Panc1 (cell line): ENCODE data around the gene PROX2. TPM values are rescaled to one million over a fixed set of nuclear protein-coding genes. Genes with fewer than 3 reads are reported as not detected.

ENCODE experiments used
- ATAC-seq: fragments of 200-7000 bp; cut with Tn5 transposase; 2 replicates; pipeline ENCODE4 v1.9.1; 2020; ENCODE audit warnings: mild to moderate bottlenecking, moderate library complexity
- BruUV-seq: library from RNA; stranded (reverse); fragments of 400-500 nt; replicated peaks from 2 replicates; lab custom pipeline; 2021; lab: Mats Ljungman, UMichigan
- CTCF ChIA-PET: fragments of 300-600 bp; sonication (Branson Sonifier 250); formaldehyde crosslinking; loops from one replicate; lab custom pipeline; 2022; ENCODE audit warnings: antibody characterized with exemption; lab: Charles Lee
- POLR2A ChIA-PET: fragments of 300-600 bp; sonication (Branson Sonifier 250); formaldehyde crosslinking; loops from one replicate; lab custom pipeline; 2022; ENCODE audit warnings: antibody characterized with exemption; lab: Charles Lee
- DNase-seq: peaks from one replicate; pipeline ENCODE4 v3.0.0-alpha.2; 2010; ENCODE audit warnings: low read depth, low spot score
- H3K27ac ChIP-seq: 2 replicates; pipeline ENCODE4 v1.5.1; 2011; ENCODE audit warnings: mild to moderate bottlenecking, low read length, inconsistent platforms
- H3K27me3 ChIP-seq: fragments of 200-500 bp; sonication (Bioruptor generic); 2 replicates; pipeline ENCODE4 v1.6.0; 2014; ENCODE audit warnings: low read length, inconsistent platforms; ENCODE audit not compliant: control insufficient read depth, insufficient read depth
- H3K36me3 ChIP-seq: fragments of 200-500 bp; sonication (Bioruptor generic); 2 replicates; pipeline ENCODE4 v1.5.1; 2014; ENCODE audit warnings: inconsistent platforms, mild to moderate bottlenecking, low read length, moderate library complexity; ENCODE audit not compliant: control insufficient read depth, insufficient read depth
- H3K4me1 ChIP-seq: 2 replicates; pipeline ENCODE4 v1.5.1; 2011; ENCODE audit warnings: inconsistent platforms, mild to moderate bottlenecking, low read length, moderate library complexity; ENCODE audit not compliant: control insufficient read depth, insufficient read depth
- H3K4me3 ChIP-seq, 2 experiments: 2 replicates each; pipeline ENCODE4 v1.5.1; 2011 to 2012; ENCODE audit warnings: low read depth in 2 of 2, low read length in 2 of 2, mild to moderate bottlenecking in 2 of 2, inconsistent platforms in 1 of 2, moderate library complexity in 1 of 2
- H3K9me3 ChIP-seq: fragments of 200-500 bp; sonication (Bioruptor generic); 2 replicates; pipeline ENCODE4 v1.5.1; 2014; ENCODE audit warnings: low read depth, mild to moderate bottlenecking, inconsistent platforms, low read length, moderate library complexity; ENCODE audit not compliant: control insufficient read depth, insufficient read depth
- POLR2AphosphoS5 ChIP-seq: IDR thresholded peaks from 2 replicates; pipeline ENCODE4 v1.6.1; 2012; ENCODE audit warnings: mild to moderate bottlenecking, low read depth, low read length, moderate library complexity
- SIN3A ChIP-seq: IDR thresholded peaks from 2 replicates; pipeline ENCODE4 v1.6.1; 2012; ENCODE audit warnings: low read depth, mild to moderate bottlenecking, low read length, moderate library complexity, borderline replicate concordance; ENCODE audit not compliant: insufficient read depth
- TCF7L2 ChIP-seq: IDR thresholded peaks from 2 replicates; pipeline ENCODE4 v1.6.1; 2011; ENCODE audit warnings: mild to moderate bottlenecking, low read depth, low read length, inconsistent platforms
- in situ Hi-C: cut with HindIII; loops from 2 replicates; pipeline ENCODE4 v1.10.0; 2016; ENCODE audit warnings: low sequenced_read_pairs, low pct_unique_long_range_greater_than_20kb
- intact Hi-C: fragments of 100-400 bp; cut with micrococcal nuclease; formaldehyde crosslinking; loops from one replicate; pipeline ENCODE4 v1.10.0; 2022; ENCODE audit not compliant: unreplicated experiment
- total RNA-seq: library from RNA; stranded (reverse); gene quantifications from one replicate; pipeline ENCODE4 v1.2.1, GENCODE V29; 2021; ENCODE audit not compliant: unreplicated experiment
- TF ChIP-seq, protein P1 (sequence below): fragments of 450-650 bp; IDR thresholded peaks from 2 replicates; pipeline ENCODE4 v1.5.1; 2017; ENCODE audit warnings: mild to moderate bottlenecking
- TF ChIP-seq, protein P2 (sequence below), 2 experiments: IDR thresholded peaks; 2 replicates each; pipeline ENCODE4 v1.6.1; 2011 to 2012; ENCODE audit warnings: low read depth in 2 of 2, control low read depth in 1 of 2, low read length in 1 of 2, mild to moderate bottlenecking in 1 of 2, moderate library complexity in 1 of 2; ENCODE audit not compliant: insufficient read depth in 1 of 2

The PROX2 gene
- total RNA-seq, 1 experiment from 2014 or later = not detected

DNA sequence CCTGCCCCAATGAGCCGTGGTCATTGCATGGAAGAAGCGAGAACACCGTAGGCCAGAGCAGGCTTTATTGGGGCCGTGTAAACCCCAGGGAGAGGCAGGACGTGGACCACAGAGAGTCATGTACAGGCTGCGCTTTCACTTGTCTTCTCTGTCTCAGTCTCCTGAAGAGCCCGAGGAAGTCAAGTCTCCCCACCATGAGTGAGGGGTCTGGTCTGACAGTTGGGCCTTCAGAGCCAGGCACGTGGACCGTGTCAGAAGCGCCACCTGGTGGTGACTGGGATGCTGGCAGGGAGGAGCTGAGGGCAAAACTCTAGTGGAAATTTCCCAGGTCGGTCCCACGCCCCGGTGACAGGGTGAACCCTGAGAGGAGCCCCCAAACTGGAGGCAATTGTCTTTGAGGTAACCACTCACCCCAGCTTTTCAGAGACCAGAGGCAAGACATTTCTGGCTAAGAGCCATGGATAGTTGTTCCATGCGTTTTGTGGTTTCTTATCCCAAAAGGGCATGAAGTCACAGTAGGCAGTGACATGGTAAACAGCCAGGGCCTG lies 29.7 kb upstream of the PROX2 start:
- DNase-seq (no peak), ATAC-seq (peak; percentile 49)
- TF ChIP-seq, protein P1, sequence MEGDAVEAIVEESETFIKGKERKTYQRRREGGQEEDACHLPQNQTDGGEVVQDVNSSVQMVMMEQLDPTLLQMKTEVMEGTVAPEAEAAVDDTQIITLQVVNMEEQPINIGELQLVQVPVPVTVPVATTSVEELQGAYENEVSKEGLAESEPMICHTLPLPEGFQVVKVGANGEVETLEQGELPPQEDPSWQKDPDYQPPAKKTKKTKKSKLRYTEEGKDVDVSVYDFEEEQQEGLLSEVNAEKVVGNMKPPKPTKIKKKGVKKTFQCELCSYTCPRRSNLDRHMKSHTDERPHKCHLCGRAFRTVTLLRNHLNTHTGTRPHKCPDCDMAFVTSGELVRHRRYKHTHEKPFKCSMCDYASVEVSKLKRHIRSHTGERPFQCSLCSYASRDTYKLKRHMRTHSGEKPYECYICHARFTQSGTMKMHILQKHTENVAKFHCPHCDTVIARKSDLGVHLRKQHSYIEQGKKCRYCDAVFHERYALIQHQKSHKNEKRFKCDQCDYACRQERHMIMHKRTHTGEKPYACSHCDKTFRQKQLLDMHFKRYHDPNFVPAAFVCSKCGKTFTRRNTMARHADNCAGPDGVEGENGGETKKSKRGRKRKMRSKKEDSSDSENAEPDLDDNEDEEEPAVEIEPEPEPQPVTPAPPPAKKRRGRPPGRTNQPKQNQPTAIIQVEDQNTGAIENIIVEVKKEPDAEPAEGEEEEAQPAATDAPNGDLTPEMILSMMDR = peak; percentile 91
- TF ChIP-seq, protein P2, sequence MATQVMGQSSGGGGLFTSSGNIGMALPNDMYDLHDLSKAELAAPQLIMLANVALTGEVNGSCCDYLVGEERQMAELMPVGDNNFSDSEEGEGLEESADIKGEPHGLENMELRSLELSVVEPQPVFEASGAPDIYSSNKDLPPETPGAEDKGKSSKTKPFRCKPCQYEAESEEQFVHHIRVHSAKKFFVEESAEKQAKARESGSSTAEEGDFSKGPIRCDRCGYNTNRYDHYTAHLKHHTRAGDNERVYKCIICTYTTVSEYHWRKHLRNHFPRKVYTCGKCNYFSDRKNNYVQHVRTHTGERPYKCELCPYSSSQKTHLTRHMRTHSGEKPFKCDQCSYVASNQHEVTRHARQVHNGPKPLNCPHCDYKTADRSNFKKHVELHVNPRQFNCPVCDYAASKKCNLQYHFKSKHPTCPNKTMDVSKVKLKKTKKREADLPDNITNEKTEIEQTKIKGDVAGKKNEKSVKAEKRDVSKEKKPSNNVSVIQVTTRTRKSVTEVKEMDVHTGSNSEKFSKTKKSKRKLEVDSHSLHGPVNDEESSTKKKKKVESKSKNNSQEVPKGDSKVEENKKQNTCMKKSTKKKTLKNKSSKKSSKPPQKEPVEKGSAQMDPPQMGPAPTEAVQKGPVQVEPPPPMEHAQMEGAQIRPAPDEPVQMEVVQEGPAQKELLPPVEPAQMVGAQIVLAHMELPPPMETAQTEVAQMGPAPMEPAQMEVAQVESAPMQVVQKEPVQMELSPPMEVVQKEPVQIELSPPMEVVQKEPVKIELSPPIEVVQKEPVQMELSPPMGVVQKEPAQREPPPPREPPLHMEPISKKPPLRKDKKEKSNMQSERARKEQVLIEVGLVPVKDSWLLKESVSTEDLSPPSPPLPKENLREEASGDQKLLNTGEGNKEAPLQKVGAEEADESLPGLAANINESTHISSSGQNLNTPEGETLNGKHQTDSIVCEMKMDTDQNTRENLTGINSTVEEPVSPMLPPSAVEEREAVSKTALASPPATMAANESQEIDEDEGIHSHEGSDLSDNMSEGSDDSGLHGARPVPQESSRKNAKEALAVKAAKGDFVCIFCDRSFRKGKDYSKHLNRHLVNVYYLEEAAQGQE (IDR thresholded peaks at IDR 0.05; ENCODE audit: insufficient read depth in 1 of 2, low read depth in 2 of 2, low read length in 1 of 2) = no peak
- Histone ChIP-seq H3K9me3 (no peaks in the 10 kb centered on the region), H3K27me3 (no peaks in the 10 kb centered on the region), H3K4me1 (no peaks in the 10 kb centered on the region), H3K27ac (no peak overlapping the region), H3K36me3 (peaks cover 3% of the 10 kb centered on the region; the same call in 1 of the 2 replicates), H3K4me3 (no peak overlapping the region)
- intact Hi-C loops (loop anchor here (2.0 kb wide), 1 partner anchor 45 kb away; no protein-coding TSS in a partner anchor), in situ Hi-C loops (no loop called here)
- ChIA-PET POLR2A (interaction anchor here (0.6 kb wide), 1 partner anchor 171 kb away, joined by 7 read pairs; no protein-coding TSS in a partner anchor), CTCF (interaction anchor here (0.5 to 2.0 kb wide), 6 partner anchors 13 to 297 kb away, joined by 3 to 13 read pairs (median 4); no protein-coding TSS in a partner anchor)
- BruUV-seq = no TSS peak

DNA sequence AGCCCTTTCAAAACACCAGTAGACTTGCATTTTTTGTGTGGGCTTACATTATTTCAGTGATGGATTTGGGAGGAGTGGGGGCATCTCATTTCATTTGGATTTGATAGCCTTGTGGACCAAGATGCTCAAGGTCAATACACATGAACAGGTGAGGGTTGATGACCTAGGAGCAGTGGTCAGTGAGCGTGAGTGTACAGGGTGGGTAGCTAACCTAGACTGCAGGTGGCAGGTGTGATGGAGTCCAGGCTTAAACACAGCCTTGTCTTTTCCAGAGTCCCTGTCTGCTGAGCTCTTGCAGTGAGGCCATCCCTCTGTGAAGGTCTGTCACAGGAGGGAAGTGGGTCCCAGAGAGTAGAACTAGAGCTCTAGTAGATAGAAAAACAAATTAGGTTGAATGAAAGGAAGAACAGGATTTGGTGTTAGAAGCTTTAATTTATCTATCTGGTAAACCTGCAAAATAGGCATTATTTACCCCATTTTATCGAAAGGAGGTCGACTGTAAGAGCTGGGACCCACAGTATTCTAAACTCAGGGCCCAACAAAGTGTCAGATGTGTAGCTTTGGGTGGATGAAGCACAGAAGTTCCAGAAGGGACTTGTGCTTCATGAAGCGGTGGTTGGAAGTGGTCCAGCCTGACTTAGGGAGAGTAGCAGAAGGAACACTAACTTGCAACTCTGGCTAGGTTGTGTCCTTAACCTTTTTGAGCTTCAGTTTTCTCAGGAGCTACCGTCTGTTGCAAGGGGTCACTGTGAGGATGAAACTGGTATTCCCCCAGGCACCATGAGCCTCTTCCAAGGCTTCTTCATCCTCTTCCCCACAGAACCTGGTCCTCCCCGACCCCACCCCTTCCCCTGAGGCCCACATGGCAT lies 28.9 kb upstream of the PROX2 start:
- in situ Hi-C loops = no loop called here
- DNase-seq (no peak), ATAC-seq (peak; percentile 23; the same call in 1 of the 2 replicates)
- H3K27me3 ChIP-seq = no peaks in the 10 kb centered on the region
- BruUV-seq = no TSS peak
- H3K27ac ChIP-seq = no peak overlapping the region
- H3K9me3 ChIP-seq = no peaks in the 10 kb centered on the region
- CTCF ChIA-PET = interaction anchor here (2.0 kb wide), 1 partner anchor 44 kb away, joined by 13 read pairs; no protein-coding TSS in a partner anchor
- no peak overlapping the region for H3K4me3 ChIP-seq
- H3K4me1 ChIP-seq = no peaks in the 10 kb centered on the region
- intact Hi-C loops = loop anchor here (2.0 kb wide), 1 partner anchor 44 kb away; no protein-coding TSS in a partner anchor
- POLR2A ChIA-PET = interaction anchor here (0.6 kb wide), 1 partner anchor 170 kb away, joined by 7 read pairs; no protein-coding TSS in a partner anchor
- H3K36me3 ChIP-seq = peaks cover 8% of the 10 kb centered on the region; the same call in 1 of the 2 replicates
- TF ChIP-seq, protein P2 (IDR thresholded peaks at IDR 0.05; ENCODE audit: insufficient read depth in 1 of 2, low read depth in 2 of 2, low read length in 1 of 2) = no peak
- TF ChIP-seq, protein P1 = no peak
- TF ChIP-seq POLR2AphosphoS5 (no peak), SIN3A (no peak), TCF7L2 (no peak)
